ENCODE measurements around the gene PLEKHG4B.
"Not testable (repeated sequence)": the region's sequence is repeated elsewhere in the genome, so short reads cannot be mapped to it uniquely, and the experiment has no call there.

PLEKHG4B gene

DNA sequence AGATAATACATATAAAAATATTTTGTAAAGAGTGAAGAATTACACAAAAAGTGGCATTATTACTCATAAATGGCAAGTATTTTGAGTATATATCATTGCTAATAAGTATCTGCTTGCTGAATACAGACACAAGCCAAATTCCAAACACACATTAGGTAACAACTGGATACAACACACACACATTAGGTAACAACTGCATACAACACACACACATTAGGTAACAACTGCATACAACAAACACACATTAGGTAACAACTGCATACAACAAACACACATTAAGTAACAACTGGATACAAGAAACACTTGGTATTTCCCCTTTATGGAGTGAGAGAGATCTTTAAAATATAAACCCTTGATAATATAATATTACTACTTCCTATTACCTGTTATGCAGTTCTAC lies 112.5 kb downstream of the PLEKHG4B start:
- DNase-seq: no peak

DNA sequence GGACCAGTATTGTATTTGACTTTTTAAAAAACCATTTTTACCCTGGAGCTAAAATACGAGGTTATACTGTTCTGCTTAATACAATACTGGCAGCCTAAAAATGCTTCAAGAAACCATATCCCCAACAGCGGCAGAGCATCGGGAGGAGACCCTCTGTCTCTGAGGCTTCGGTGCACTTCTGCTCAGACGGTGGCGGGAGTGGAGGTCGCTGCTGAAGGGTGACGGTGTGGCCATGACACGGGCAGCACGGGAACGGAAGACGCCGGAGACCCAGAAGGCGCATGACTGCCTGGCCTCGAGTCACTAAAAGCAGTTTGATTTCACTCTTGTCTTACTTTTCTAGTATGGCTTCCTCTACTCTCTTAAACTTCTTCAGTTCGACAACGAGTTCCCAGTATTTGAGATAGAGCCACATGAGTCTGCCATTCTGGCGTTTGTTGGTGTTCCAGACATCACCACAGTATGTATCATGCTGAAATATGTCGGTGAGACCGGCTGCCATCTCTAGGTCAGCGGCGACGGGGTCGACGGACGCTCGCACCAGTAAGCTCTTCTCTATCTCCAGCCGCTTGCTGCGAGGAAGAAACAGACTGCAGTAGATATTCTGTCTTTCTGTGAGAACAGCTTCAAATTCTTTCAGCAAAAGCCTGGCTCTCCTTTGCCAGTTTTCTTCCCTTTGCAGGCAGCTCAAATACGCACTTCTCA lies 113.2 kb downstream of the PLEKHG4B start:
- no peak for DNase-seq

- no peak for DNase-seq
Measured at GRCh38 chr5:206406-206805, 114.4 kb downstream of the PLEKHG4B start.

- no peak for DNase-seq
Measured at GRCh38 chr5:206927-207536, 115.1 kb downstream of the PLEKHG4B start.

- no peak for DNase-seq
Measured at GRCh38 chr5:207599-207998, 115.6 kb downstream of the PLEKHG4B start.

- no peak for DNase-seq
Measured at GRCh38 chr5:208449-209114, 116.6 kb downstream of the PLEKHG4B start.

- no peak for DNase-seq
Measured at GRCh38 chr5:213803-214395, 121.9 kb downstream of the PLEKHG4B start.

- not testable (repeated sequence) for DNase-seq
Measured at GRCh38 chr5:215256-215655, 123.3 kb downstream of the PLEKHG4B start.

DNA sequence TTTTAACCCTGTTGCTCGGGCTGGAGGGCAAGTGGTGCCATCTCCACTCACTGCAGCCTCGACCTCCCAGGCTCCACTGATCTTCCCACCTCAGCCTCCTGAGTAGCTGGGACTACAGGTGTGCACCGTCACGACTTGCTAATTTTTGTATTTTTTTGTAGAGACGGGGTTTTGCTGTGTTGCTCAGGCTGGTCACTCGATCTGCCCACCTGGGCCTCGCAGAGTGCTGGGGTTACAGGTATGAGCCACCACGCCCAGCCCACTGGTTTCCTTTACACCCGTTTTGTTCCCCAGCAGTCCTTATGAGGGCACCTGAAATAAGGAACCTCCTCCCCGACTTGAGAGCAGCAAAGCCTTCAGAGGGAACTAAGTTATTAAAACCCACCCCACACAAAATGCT lies 124.1 kb downstream of the PLEKHG4B start:
- DNase-seq: not testable (repeated sequence)

DNA sequence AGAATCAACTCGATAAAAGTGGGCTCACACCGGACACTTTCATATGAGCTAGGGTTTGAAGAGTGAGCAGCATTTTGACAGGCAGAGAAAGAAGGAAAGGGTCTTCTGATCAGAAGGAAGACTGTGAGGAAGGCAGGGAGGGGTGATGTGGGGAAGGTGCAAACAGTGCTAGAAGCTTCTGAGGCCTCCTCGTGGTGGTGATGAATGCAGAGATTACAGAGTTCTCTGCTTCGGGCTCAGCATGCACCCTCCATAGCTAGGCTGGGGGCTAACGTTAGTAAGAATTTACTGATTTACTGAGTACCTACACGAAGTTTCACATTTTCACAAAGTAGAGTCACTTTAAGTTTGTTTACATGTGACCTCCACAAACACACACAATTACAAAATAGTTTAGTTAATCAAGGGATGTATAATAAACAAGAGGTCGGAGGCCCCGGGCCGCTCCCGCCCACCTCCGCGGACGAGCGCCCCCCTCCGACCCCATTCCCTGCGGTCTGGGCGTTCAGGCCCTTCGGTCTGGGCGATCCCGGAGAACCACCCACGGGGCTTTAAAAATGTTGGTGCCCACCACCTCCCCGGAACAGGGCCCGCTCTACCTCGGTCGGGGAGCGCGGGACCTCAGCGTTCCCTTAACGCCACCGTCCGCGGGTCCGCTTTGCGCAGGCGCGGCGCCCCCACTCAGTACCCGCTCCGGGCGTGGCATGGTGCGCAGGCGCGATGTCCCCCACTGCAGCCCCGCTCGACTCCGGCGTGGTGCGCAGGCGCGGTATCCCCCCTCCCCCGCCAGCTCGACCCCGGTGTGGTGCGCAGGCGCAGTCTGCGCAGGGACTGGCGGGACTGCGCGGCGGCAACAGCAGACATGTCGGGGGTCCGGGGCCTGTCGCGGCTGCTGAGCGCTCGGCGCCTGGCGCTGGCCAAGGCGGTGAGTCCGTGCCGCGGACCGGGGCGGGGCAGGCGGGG lies 125.8 kb downstream of the PLEKHG4B start, which contains the start of the genes CCDC127 and SDHA:
CCDC127 (minus strand) TSS at position 660 of the 963 bp plus-strand sequence. CDS start 1,304 bp downstream, outside the sequence.
SDHA (plus strand) TSS at position 827 of the 963 bp plus-strand sequence; CDS start at position 863, 36 bp downstream.
- peak; percentile 95 for DNase-seq

DNA sequence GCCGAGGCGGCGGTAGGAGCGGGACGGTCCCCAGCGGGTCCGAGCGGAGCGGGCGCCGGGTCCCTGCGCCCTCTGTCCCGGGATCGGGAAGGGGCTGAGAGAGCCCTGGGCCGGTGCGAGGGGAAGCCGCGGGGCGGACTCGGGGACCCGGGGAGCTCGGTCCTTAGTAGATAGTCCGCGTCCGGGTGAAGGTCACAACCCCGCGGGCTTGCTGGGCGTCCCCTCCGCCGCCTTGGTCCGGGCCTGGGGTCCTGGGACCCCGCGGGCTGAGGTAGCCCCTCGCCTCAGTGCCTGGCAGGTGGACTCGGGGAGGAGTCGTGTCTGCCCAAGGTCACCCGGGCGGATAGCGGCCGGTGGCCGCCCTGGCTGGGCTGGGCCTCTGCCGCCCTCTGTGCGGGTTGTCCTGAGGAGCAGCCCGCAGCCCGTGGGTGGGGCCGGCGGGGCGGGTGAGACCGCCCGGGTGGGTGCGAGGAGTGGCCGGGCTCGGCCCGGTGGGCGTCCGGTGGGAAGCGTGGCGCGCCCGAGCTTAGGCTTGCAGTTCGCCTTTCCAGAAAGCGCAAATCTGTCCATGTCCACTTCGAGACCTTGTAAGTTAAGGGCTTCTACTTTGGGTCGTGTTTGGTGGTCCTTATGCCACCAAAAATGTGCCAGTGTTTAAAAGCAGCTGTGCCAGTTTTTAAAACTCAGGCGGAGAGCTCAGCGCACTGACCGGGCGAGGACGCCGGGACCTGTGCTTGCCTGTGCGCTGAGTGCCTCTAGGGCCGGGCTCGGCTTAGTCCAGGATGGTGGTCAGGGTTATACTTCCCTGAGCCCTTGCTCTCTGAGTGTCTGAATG lies 126.7 kb downstream of the PLEKHG4B start:
- DNase-seq: peak; percentile 35

DNA sequence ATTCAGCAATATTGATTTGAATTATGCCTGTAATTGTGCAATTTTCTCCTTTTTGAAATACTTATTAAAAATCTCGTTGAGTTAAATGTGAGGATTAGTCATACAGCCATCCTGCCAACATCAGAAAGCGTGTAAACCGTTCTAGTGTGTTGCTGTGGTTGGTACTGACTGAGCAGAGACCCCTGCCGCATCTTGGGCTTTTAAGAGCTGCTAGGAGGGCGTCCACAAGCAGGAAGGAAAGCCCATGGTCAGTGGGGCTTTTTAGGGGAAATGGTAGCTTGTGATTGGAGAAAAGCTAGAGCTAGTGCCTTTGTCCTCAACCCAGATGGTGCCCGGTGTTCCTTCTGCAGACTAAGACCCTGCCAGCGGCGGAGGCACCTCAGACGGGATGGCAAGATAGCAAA lies 127.5 kb downstream of the PLEKHG4B start:
- DNase-seq: no peak

- DNase-seq: no peak
Measured at GRCh38 chr5:219991-220390, 128.0 kb downstream of the PLEKHG4B start.

- not testable (repeated sequence) for DNase-seq
Measured at GRCh38 chr5:222951-223715, 131.2 kb downstream of the PLEKHG4B start.

DNA sequence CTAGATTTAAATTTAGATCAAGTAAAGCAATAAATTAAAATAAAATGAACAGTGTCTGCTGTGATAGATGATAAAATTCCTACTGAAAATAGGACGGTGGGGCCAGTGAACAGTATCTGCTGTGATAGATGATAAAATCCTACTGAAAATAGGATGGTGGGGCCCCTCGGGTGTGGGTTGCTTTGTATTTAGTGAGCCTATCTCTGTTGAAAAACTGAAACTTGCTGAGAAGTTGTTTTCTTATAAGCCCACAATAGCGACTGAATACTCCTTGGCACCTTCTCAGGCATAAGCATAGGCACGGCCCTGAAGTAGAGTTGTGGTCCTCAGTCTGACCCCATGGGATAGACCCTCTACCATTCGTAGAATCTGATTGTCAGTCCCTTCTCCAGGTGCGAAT lies 131.8 kb downstream of the PLEKHG4B start:
- no peak for DNase-seq

DNA sequence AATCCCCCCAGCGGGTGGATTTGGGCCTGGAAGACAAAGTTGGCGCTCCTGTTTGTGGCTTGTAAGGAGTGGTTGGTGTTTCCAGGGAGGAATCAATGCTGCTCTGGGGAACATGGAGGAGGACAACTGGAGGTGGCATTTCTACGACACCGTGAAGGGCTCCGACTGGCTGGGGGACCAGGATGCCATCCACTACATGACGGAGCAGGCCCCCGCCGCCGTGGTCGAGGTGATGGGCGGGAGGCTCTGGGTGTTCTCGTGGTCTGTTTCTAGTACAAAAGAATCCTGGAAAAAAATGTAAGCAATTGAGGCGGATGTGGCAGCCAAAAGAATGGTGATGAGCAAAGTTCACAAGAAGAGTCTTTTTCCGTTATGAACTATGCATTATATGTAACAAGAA lies 133.4 kb downstream of the PLEKHG4B start:
- no peak for DNase-seq

DNA sequence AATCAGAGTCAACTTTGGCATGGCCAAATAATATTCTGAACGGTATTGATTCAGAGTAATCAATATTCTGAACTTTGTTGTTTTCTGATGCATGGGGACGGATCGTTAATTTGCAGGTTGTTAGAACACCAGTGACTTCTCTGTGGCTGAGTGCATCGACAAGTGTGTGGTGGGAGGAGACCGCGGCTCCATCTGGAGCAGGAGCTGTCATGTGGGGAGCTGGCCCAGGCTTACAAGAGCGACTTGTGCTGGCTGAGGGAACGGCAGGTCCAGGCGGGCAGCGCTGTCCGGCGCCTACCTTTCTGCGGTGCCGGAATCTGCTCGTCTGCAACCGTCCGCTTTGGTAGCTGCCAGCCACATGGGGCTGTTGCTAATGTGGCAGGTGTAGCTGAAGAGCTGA lies 135.4 kb downstream of the PLEKHG4B start:
- DNase-seq: not testable (repeated sequence)

DNA sequence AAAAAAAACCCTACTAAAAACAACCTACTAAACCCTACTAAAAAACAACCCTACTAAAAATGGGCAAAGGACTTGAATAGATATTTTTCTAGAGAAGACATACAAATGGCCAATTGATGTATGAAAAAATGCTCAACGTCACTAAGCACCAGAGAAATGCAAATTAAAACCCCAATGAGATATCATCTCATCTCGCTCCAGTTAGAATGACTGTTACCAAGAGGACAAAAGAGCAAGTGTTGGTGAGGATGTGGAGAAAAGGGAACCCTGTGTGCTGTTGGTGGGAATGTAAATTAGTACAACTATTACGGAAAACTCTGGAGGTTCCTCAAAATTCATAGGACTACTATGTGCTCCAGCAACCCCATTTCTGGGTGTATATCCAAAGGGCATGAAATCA lies 136.9 kb downstream of the PLEKHG4B start:
- no peak for DNase-seq

DNA sequence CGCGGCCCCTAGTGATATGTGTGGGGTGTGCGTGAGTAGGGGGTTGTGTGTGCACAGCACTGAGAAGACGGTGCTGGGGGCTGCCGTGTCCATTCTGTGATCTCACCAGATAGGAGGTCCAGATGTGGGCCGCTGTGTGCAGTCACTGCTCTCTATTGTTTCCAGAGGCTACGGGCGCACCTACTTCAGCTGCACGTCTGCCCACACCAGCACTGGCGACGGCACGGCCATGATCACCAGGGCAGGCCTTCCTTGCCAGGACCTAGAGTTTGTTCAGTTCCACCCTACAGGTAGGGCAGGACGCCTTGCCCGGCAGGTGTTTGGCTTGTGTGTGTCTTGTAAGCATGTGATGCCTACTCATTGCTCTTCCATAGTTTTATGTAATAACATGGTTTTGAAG lies 138.7 kb downstream of the PLEKHG4B start:
- no peak for DNase-seq

GRCh38 chr5:231661-232060 lies 139.7 kb downstream of the PLEKHG4B start:
- DNase-seq: no peak

- DNase-seq: not testable (repeated sequence)
Measured at GRCh38 chr5:233426-233825, 141.5 kb downstream of the PLEKHG4B start.
